Small intestine (tissue), 7 donors: ENCODE measurements around the gene SAMD8. TPM values are rescaled to one million over a fixed set of nuclear protein-coding genes. Genes with fewer than 3 reads are reported as not detected.

ENCODE experiments used
- DNase-seq, 2 donors: peaks; one replicate each; pipeline versions ENCODE4 v3.0.0 to v3.0.0-alpha.2; 2013
- FAIRE-seq: peaks from 2 replicates; lab custom pipeline; 2012; peaks lifted over from hg19 to GRCh38; lab: Jason Lieb, UNC
- H3K27ac ChIP-seq, 3 donors: one replicate each; pipeline ENCODE4 v1.5.1; 2013; ENCODE audit warnings: low read length in 2 of 3, mild to moderate bottlenecking in 2 of 3, control low read depth in 1 of 3, inconsistent platforms in 1 of 3, low read depth in 1 of 3, moderate library complexity in 1 of 3
- H3K27me3 ChIP-seq, 3 donors: one replicate each; pipeline ENCODE4 v1.6.1; 2013; ENCODE audit warnings: low read length in 3 of 3, inconsistent platforms in 1 of 3; ENCODE audit not compliant: control insufficient read depth in 3 of 3, insufficient read depth in 3 of 3
- H3K36me3 ChIP-seq, 3 donors: one replicate each; pipeline ENCODE4 v1.6.1; 2013; ENCODE audit warnings: low read length in 3 of 3, inconsistent platforms in 1 of 3, low read depth in 1 of 3, mild to moderate bottlenecking in 1 of 3, moderate library complexity in 1 of 3; ENCODE audit not compliant: control insufficient read depth in 3 of 3, insufficient read depth in 2 of 3
- H3K4me1 ChIP-seq, 3 donors: one replicate each; pipeline ENCODE4 v1.6.1; 2013; ENCODE audit warnings: low read length in 2 of 3, inconsistent platforms in 1 of 3, low read depth in 1 of 3, mild to moderate bottlenecking in 1 of 3, moderate library complexity in 1 of 3; ENCODE audit not compliant: control insufficient read depth in 3 of 3, insufficient read depth in 2 of 3
- H3K4me3 ChIP-seq, 3 donors: one replicate each; pipeline ENCODE4 v1.5.1; 2013; ENCODE audit warnings: low read length in 3 of 3, control low read depth in 1 of 3, inconsistent platforms in 1 of 3, low read depth in 1 of 3, mild to moderate bottlenecking in 1 of 3, moderate library complexity in 1 of 3
- H3K9me3 ChIP-seq, 2 donors: one replicate each; pipeline ENCODE4 v1.6.1; 2013; ENCODE audit warnings: low read depth in 1 of 2, low read length in 1 of 2; ENCODE audit not compliant: control insufficient read depth in 2 of 2, insufficient read depth in 1 of 2
- WGBS, 3 donors: extraction: QIAGEN DNeasy Blood & Tissue Kit; methylation state at CpG; one replicate each; pipeline ENCODE4 v1.1.7; 2013; 5-methylcytosine and 5-hydroxymethylcytosine counted together
- polyA plus RNA-seq, 4 donors: library from polyadenylated mRNA; stranded (reverse) in 3 of 4; unstranded in 1 of 4; fragments of 200-250 nt in 3 of 4; fragments of 120-200 nt in 1 of 4; gene quantifications; one replicate each; pipeline versions ENCODE4 v1.2.1 to v1.2.3, GENCODE V29; 2013
- donor health status: healthy with polysubstance abuse.
- donor health status: control.
- donor health status: control.
- donor health status: Bipolar disorder and iron deficiency.
- donor health status: healthy.

SAMD8 gene
- polyA plus RNA-seq, 4 donors = 4.3 to 11.3 (median 5.7) TPM

DNA sequence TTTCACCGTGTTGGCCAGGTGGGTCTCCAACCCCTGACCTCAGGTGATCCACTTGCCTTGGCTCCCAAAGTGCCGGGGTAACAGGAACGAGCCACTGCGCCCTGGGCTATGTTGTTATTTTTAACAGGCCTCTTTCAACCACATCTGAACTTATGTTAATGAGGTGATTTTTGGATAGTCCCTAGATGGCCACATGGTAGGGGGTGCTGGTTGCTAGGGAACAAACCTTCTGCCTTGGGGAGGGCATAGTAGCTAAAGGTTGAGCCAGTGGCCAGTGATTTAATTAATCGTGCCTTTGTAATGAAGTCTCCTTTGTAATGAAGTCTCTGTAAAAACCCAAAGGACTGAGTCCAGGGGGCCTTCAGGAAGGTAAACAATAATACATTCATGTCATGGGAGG is 115.2 kb downstream of the SAMD8 start:
- FAIRE-seq (no peak), DNase-seq (no peak)
- peaks cover 0 to 24% (median 8%) of the 10 kb centered on the region in 3 donors for H3K4me1 ChIP-seq
- no peak overlapping the region for H3K4me3 ChIP-seq
- WGBS, 3 donors = 74 to 77% (median 76%) methylated on average over 5 of the region's 5 CpGs
- H3K27ac ChIP-seq = peak overlapping the region in 1 of 3 donors; percentile 77
- H3K36me3 ChIP-seq = peaks cover 10 to 42% (median 24%) of the 10 kb centered on the region in 3 donors
- H3K27me3 ChIP-seq = no peaks in the 10 kb centered on the region
- H3K9me3 ChIP-seq = no peaks in the 10 kb centered on the region

DNA sequence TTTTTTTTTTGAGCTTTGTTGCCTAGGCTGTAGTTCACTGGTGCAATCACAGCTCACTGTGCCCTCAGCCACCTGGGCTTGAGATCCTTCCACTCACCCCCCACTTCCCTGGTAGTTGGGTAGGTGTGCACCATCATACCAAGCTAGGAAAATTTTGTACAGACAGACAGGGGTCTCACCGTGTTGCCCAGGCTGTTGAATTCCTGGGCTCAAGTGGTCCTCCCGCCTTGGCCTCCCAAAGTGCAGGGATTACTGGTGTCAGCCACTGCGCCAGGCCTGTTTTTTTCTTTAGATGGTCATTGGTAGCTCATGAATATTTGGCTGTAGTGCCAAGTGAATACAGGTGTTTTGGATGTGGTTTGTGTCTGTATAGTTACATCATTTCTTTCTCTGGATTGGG is 116.8 kb downstream of the SAMD8 start:
- no peaks in the 10 kb centered on the region for H3K27me3 ChIP-seq
- H3K4me3 ChIP-seq = no peak overlapping the region
- H3K4me1 ChIP-seq = peaks cover 0 to 23% (median 8%) of the 10 kb centered on the region in 3 donors
- 92 to 95% (median 95%) methylated on average over 3 of the region's 3 CpGs for WGBS, 3 donors
- DNase-seq = no peak
- H3K36me3 ChIP-seq = peaks cover 12 to 51% (median 30%) of the 10 kb centered on the region in 3 donors
- H3K27ac ChIP-seq = no peak overlapping the region
- FAIRE-seq = no peak
- no peaks in the 10 kb centered on the region for H3K9me3 ChIP-seq

DNA sequence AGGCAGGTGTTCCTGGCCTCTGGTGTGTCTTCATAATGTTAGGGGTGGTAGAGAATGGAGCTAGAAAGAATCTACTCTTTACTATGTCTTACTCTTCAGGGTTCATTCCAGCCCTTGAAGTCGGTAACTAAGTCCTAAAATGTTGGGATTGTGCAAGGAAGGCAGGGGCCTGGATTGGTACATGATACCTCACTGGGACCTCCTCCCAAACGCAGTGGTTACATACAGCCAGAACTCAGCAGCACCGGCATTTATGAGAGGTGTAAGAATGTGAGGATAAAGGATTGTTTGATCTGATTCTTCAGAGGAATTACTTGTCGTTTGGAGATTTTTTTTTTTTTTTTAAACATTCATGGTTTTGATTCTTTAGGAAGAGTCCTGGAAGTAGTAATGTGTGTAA is 117.4 kb downstream of the SAMD8 start:
- Histone ChIP-seq H3K4me3 (no peak overlapping the region), H3K36me3 (peaks cover 8 to 52% (median 24%) of the 10 kb centered on the region in 3 donors), H3K4me1 (peaks cover 0 to 24% (median 8%) of the 10 kb centered on the region in 3 donors), H3K9me3 (no peaks in the 10 kb centered on the region), H3K27me3 (no peaks in the 10 kb centered on the region), H3K27ac (no peak overlapping the region)
- DNase-seq = no peak
- 39 to 61% (median 52%) methylated on average over 4 of the region's 4 CpGs for WGBS, 3 donors
- FAIRE-seq = no peak

DNA sequence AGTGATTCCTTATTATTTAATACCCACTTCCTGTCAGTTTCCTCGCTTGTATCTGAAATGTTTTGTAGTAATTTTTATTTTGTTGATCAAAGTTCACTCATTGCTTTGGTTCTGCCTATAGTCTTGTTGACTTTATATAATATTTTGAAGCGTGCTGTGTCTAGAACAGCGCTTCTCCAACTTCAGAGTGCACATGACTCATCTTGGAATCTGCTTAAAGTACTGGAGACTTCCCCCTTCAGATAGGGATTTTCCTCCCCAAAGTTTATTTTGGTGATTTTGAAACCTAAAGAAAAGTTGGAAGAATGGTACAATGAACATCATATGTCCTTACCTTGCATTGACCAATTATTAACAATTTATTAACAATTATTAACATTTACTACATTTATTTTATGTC is 118.5 kb downstream of the SAMD8 start:
- DNase-seq (no peak), FAIRE-seq (no peak)
- Histone ChIP-seq H3K9me3 (no peaks in the 10 kb centered on the region), H3K27me3 (no peaks in the 10 kb centered on the region), H3K4me1 (peaks cover 0 to 19% (median 5%) of the 10 kb centered on the region in 3 donors), H3K27ac (no peak overlapping the region), H3K36me3 (peaks cover 8 to 47% (median 20%) of the 10 kb centered on the region in 3 donors), H3K4me3 (no peak overlapping the region)
- WGBS, 3 donors = 39 to 62% (median 61%) methylated on average over 3 of the region's 3 CpGs

DNA sequence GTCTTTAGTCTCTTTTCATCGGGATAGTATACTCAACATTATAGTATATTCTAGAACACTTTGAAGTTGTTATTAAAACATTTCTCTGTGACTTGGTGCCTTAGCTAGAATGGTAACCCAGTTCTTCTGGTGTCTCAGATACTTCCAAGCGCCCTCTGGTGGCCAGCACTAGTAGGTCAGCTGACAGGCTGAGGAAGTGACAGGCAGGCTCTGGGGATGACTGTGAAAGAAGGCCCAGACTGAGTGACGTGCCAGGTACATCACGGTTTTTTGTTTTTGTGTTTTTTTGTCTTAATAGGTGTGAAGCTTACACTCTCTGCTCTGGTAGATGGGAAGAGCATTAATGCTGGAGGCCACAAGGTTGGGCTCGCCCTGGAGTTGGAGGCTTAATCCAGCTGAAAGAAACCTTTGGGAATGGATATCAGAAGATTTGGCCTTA is 119.2 kb downstream of the SAMD8 start:
- peaks cover 8 to 47% (median 20%) of the 10 kb centered on the region in 3 donors for H3K36me3 ChIP-seq
- H3K9me3 ChIP-seq = no peaks in the 10 kb centered on the region
- WGBS, 3 donors = 20 to 26% (median 23%) methylated on average over 5 of the region's 5 CpGs
- no peak overlapping the region for H3K27ac ChIP-seq
- H3K4me1 ChIP-seq = peaks cover 0 to 19% (median 5%) of the 10 kb centered on the region in 3 donors
- H3K4me3 ChIP-seq = no peak overlapping the region
- no peaks in the 10 kb centered on the region for H3K27me3 ChIP-seq
- no peak for FAIRE-seq
- peak; percentile 89 to 91 for DNase-seq

Other genes starting within 250 kb of the SAMD8 start
- 100 to 1,000 TPM; 169 to 313 (median 236) TPM for gene VDAC2, start 99.1 kb downstream of the SAMD8 start, polyA plus RNA-seq
- 100 to 1,000 TPM in 3 of 4 donors, 10 to 100 TPM in 1; 54.0 to 510 (median 228) TPM for gene COMTD1, start 124.3 kb downstream of the SAMD8 start, polyA plus RNA-seq